NCI-H446 treated with DMSO at 0.1 percent for 48 hours (cell line): ENCODE data around the gene PAQR4.
"Not testable (repeated sequence)": the region's sequence is repeated elsewhere in the genome, so short reads cannot be mapped to it uniquely, and the experiment has no call there.

Source experiments
- DNase-seq: peaks from one replicate; lab custom pipeline; 2025; lab: John Stamatoyannopoulos, UW

PAQR4 gene

GRCh38 chr16:2968738-2969544, at the start of gene PAQR4:
Gene PAQR4, plus strand, starts transcription at chr16:2969348. Its CDS starts 327 bp downstream, at chr16:2969675.
- DNase-seq, result peak; percentile 68

- peak; percentile 24 for DNase-seq
Observed at GRCh38 chr16:2919511-2920255, 49.5 kb upstream of the PAQR4 start.

- no peak for DNase-seq
Observed at GRCh38 chr16:2923481-2923880, 45.7 kb upstream of the PAQR4 start.

GRCh38 chr16:2924901-2925755, 44.0 kb upstream of the PAQR4 start:
- no peak for DNase-seq

- DNase-seq, result no peak
Observed at GRCh38 chr16:2925951-2926649, 43.0 kb upstream of the PAQR4 start.

- no peak for DNase-seq
Observed at GRCh38 chr16:2926650-2926999, 42.5 kb upstream of the PAQR4 start.

GRCh38 chr16:2927010-2927646, 42.0 kb upstream of the PAQR4 start:
- DNase-seq, result peak; percentile 63

- not testable (repeated sequence) for DNase-seq
Observed at GRCh38 chr16:2928151-2928550, 41.0 kb upstream of the PAQR4 start.

- no peak for DNase-seq
Observed at GRCh38 chr16:2928796-2929195, 40.4 kb upstream of the PAQR4 start.

- DNase-seq, result no peak
Observed at GRCh38 chr16:2929693-2930092, 39.5 kb upstream of the PAQR4 start.

GRCh38 chr16:2930236-2930635, 38.9 kb upstream of the PAQR4 start:
- no peak for DNase-seq

GRCh38 chr16:2931231-2931914, 37.8 kb upstream of the PAQR4 start:
- not testable (repeated sequence) for DNase-seq

- no peak for DNase-seq
Observed at GRCh38 chr16:2933136-2933535, 36.0 kb upstream of the PAQR4 start.

- DNase-seq, result no peak
Observed at GRCh38 chr16:2933701-2934100, 35.4 kb upstream of the PAQR4 start.

GRCh38 chr16:2934450-2934849, 34.7 kb upstream of the PAQR4 start:
- no peak for DNase-seq

- DNase-seq, result no peak
Observed at GRCh38 chr16:2936436-2937011, 32.6 kb upstream of the PAQR4 start.

- DNase-seq, result no peak
Observed at GRCh38 chr16:2937170-2937569, 32.0 kb upstream of the PAQR4 start.

- DNase-seq, result no peak
Observed at GRCh38 chr16:2938206-2938605, 30.9 kb upstream of the PAQR4 start.

- DNase-seq, result no peak
Observed at GRCh38 chr16:2939968-2940367, 29.2 kb upstream of the PAQR4 start.

- no peak for DNase-seq
Observed at GRCh38 chr16:2942045-2942444, 27.1 kb upstream of the PAQR4 start.
